Esophagus muscularis mucosa (tissue), 4 donors: ENCODE measurements around the gene XPC.

ENCODE experiments used
- EP300 ChIP-seq: sonication (generic); formaldehyde crosslinking; IDR thresholded peaks from one replicate; pipeline ENCODE4 v1.6.1; 2017; ENCODE audit warnings: antibody characterized with exemption
- POLR2A ChIP-seq: fragments of 450-650 bp; IDR thresholded peaks from one replicate; pipeline ENCODE4 v1.6.1; 2017; ENCODE audit warnings: antibody characterized with exemption, moderate library complexity, mild to moderate bottlenecking, low read depth
- TF ChIP-seq, protein P1 (sequence below), 3 experiments: fragments of 200-600 bp in 2 of 3; fragments of 450-650 bp in 1 of 3; sonication (generic) in 2 of 3; IDR thresholded peaks; one replicate each; pipeline ENCODE4 v1.5.1; 2017 to 2019; ENCODE audit warnings: antibody characterized with exemption in 3 of 3, mild to moderate bottlenecking in 2 of 3, moderate library complexity in 1 of 3

DNA sequence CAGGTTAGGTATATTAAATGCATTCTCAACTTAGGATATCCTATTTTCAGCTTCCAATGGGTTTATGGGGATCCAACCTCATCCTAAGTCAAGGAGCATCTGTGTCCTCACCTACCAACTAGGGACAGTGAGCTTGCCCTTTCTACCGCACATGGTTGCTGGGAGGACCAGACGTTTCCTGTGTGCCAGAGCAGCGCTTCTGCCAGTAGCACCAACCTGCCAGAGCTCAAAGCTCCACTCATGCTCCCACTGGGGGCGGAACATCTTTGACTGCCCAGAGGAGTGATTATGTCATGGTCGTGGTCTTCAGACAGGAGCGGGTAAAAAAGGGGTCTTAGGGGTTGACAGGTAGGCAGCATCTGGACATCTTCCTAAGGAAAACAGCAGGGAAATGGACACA lies 24.7 kb downstream of the XPC start:
- TF ChIP-seq, protein P1, sequence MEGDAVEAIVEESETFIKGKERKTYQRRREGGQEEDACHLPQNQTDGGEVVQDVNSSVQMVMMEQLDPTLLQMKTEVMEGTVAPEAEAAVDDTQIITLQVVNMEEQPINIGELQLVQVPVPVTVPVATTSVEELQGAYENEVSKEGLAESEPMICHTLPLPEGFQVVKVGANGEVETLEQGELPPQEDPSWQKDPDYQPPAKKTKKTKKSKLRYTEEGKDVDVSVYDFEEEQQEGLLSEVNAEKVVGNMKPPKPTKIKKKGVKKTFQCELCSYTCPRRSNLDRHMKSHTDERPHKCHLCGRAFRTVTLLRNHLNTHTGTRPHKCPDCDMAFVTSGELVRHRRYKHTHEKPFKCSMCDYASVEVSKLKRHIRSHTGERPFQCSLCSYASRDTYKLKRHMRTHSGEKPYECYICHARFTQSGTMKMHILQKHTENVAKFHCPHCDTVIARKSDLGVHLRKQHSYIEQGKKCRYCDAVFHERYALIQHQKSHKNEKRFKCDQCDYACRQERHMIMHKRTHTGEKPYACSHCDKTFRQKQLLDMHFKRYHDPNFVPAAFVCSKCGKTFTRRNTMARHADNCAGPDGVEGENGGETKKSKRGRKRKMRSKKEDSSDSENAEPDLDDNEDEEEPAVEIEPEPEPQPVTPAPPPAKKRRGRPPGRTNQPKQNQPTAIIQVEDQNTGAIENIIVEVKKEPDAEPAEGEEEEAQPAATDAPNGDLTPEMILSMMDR (IDR thresholded peaks at IDR 0.05), result no peak
- TF ChIP-seq EP300 (no peak), POLR2A (no peak)
